EH (cell line): ENCODE data around the gene BMP6.

Experiments
- DNase-seq: peaks from one replicate; pipeline ENCODE4 v3.0.0-alpha.2; 2015; ENCODE audit warnings: low read depth

BMP6 gene

GRCh38 chr6:7747433-7747832 is 21.5 kb downstream of the BMP6 start:
- DNase-seq = no peak

GRCh38 chr6:7747901-7748504 is 22.1 kb downstream of the BMP6 start:
- DNase-seq = no peak

GRCh38 chr6:7749478-7749877 is 23.6 kb downstream of the BMP6 start:
- DNase-seq = no peak

DNA sequence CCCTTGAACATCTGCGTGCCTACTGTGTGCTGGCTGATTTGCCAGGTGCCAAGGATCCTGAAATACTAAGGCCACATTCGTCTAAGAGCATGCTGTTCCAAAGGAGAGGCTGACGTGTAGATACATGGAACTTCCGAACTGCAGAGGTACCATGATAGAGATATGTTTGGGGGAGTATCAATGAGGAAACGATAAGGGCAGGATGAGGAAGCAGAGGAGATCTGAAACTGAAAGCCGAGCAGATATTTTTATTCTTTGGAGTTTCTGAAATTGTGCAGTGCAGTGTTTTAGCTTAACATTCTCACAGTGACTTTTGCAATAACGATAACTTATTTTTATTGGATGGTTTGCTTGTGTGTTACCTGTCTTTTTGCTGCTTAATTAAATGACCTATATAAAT is 24.3 kb downstream of the BMP6 start:
- no peak for DNase-seq

GRCh38 chr6:7758456-7758855 is 32.6 kb downstream of the BMP6 start:
- DNase-seq = peak; percentile 91

DNA sequence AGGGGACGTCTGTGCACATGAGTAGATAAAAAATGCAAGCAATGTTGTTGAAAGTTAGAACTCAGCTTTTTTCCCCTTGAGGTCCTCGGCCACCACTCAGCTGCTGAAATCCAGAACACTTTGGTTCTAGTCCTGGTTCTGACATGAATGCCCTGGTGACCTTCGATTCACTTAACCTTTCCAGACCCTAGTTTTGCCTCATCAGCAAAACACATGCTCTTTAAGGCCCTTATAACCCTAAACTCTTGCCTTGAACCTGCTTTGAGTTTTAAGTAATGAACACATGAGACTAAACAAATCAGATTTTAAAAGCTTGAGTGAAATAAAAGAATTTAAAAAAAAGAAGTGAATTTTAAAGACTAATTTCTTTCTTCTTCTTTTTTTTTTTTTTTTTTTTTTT is 33.4 kb downstream of the BMP6 start:
- DNase-seq = no peak

- peak; percentile 14 for DNase-seq
Measured at GRCh38 chr6:7761051-7761450, 35.2 kb downstream of the BMP6 start.

DNA sequence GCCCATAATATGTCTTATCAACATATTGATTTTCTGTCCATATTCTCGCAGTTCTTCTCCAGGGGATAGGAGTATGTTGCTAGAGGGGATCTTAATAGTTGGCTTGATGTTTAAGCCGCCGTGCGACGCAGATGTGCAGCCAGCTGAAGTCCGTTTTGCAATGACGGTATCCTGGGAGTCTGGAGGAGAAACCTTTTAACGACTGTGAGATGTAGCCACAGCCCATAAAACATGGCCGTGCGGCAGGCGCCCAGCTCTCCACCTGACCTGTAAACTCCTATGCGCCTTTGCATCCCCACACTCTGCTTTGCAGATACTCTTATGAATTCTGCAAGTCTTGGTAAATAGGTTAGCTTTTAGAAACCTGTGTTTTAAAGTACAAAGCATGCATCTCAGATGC is 36.9 kb downstream of the BMP6 start:
- no peak for DNase-seq

DNA sequence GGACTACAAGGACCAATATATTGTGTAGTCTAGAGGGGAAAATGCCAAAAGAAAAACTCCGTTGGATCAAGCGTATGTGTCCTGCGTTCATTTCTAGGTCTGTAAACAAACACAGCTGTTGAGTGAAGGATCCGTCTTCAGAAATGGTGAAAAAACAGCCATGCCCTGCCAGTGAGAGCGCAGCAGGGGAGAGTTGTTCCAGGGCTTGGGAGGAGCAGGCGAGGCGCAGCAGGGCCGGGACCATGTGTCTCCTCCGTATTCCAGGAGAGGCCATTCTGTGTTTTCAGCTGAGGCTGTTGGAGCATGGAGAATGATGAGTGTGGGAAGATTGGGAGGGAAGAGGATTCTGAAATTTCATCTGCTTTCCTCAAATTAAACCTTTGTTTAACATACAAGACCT is 38.0 kb downstream of the BMP6 start:
- DNase-seq = no peak

GRCh38 chr6:7765575-7766325 is 39.9 kb downstream of the BMP6 start:
- DNase-seq = peak; percentile 73

- peak; percentile 26 for DNase-seq
Measured at GRCh38 chr6:7769702-7770101, 43.8 kb downstream of the BMP6 start.

DNA sequence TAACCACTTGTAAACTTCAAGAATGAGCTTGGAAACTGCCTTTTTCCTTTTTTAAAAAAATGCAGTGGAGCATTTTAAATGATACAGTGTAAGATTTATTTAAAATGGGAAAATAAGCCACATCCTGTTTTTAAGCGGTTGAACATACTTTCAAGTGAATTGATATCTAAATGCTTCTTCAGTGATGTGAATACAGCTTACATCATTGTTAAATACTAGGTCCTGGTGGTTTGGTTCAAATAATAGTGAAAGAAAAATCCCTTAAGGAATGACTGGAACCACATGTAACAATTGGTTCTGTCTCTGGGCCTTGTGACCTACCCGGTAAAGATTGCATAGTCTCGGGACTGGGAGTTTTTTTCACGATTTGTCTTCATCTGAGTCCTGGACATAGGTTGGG is 44.2 kb downstream of the BMP6 start:
- DNase-seq = peak; percentile 25

GRCh38 chr6:7770601-7771000 is 44.7 kb downstream of the BMP6 start:
- DNase-seq = no peak

DNA sequence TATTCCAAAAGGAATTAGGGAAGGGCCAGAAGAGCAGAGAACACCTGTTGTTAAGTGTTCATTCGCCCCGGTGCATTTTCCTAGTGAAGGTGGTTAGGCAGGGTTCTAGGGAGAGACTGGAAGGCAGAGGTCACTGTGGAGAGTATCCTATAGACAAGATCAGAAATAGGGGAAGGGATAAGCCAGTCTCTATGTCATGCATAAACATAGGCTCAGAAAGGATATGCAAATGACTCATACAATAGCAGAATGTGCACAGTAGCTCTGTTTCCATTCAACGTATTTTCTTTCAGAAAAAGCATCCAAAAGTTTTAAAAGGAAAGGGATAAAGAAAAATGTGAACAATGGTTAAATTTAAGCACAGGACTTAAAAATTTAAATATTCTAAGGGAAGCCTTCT is 47.4 kb downstream of the BMP6 start:
- DNase-seq = no peak

GRCh38 chr6:7773914-7774313 is 48.0 kb downstream of the BMP6 start:
- no peak for DNase-seq

- no peak for DNase-seq
Measured at GRCh38 chr6:7776509-7776908, 50.6 kb downstream of the BMP6 start.

GRCh38 chr6:7777074-7777473 is 51.2 kb downstream of the BMP6 start:
- no peak for DNase-seq

DNA sequence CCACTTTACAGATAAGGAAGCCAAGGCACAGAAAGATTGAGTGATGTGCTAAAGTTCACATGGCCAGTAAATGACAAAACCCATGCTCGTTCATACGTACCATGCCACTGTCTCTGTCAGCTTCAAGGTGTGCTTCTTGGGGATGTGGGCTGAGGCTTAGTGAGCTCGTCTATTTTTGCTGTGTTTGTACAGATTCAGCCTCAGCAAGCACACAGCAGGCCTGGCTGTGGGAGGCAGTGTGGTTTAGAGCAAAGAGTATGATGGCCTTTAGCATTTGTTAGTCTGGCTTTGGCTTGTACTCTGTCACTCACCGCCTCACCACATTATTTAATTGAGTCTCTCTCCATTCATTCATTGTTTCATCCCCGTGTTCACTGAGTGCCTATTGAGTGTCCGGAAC is 55.3 kb downstream of the BMP6 start:
- DNase-seq = no peak

DNA sequence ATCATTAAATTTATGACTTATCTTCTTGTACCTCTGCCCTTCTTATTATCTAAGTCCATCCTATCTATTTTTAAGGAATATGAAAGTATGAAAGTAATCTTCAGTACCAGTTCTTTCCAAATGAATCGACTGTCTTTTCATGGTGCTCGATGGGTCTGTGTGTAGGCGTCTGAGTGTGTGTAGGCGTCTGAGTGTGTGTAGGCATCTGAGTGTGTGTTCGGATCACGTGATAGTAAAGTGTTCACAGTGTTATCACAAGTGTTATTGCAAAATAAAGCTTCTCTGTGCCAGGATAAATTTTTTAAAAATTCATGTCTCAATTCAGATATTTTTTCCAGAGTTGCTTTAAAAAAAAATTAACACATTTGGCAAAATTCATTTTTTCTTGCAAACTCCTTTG is 58.3 kb downstream of the BMP6 start:
- DNase-seq = no peak

DNA sequence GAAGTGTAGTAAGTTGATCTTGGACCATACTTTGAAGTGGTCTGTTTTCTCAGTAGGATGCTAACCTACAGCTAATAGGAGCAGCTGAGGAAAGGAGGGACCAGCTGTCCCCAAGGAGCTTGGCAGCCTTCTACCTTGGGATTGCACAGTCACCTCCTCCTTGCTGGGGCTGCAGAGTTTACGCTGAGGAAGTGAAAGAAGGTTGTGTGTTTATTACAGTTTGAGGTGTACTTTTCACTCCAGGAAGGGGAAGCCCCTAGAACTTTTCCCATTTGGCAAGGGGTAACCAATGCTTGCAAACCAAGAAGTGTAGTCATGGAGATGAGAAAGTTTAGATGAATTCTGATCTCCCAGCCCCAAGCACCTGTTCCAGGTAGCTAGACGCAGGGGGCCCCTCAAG is 58.8 kb downstream of the BMP6 start:
- no peak for DNase-seq

GRCh38 chr6:7785243-7786035 is 59.5 kb downstream of the BMP6 start:
- no peak for DNase-seq

GRCh38 chr6:7786214-7786661 is 60.3 kb downstream of the BMP6 start:
- no peak for DNase-seq

DNA sequence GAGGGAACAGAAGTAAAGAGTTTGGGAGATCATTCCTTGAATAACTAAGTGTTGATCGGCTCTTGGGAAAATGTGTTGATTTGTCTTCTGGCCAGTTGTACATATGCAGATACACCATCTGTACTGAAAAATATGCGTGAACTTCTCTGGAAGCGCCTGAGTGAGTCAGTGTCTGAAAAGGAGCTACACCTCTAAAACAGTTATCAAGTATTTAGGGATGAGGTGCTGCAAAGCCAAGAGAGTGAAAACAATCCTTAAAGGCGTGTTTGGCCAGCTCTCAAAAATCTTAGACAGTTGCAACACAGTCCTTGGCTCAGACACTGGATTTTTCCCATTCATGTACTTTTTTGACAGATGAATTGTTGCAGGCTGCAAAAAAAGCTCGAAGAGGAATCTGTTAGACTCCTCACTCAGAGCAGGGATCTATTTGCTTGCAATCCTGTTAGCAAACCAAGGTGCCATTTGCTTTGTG is 61.3 kb downstream of the BMP6 start:
- peak; percentile 84 for DNase-seq
